Prostate gland (tissue), 2 donors: ENCODE measurements around the gene ASPHD1. TPM values are rescaled to one million over a fixed set of nuclear protein-coding genes. Genes with fewer than 3 reads are reported as not detected.
"Not testable (repeated sequence)": the region's sequence is repeated elsewhere in the genome, so short reads cannot be mapped to it uniquely, and the experiment has no call there.

Experiments
- DNase-seq: peaks from one replicate; pipeline ENCODE4 v3.0.0-alpha.2; 2019; ENCODE audit warnings: low spot score
- H3K27ac ChIP-seq, 2 donors: fragments of 200-600 bp; sonication (generic); 2 replicates each; pipeline ENCODE4 v1.5.1; 2017 to 2019
- H3K27me3 ChIP-seq: fragments of 200-600 bp; sonication (generic); replicated peaks from 2 replicates; pipeline ENCODE4 v1.5.1; 2019; ENCODE audit not compliant: insufficient read depth
- H3K36me3 ChIP-seq, 2 donors: fragments of 200-600 bp; sonication (generic); 1 replicate in 1 of 2; 2 replicates in 1 of 2; pipeline versions ENCODE4 v1.5.1 to v1.8.1; 2017 to 2019
- H3K4me1 ChIP-seq: fragments of 200-600 bp; sonication (generic); replicated peaks from 2 replicates; pipeline ENCODE4 v1.5.1; 2019
- H3K4me3 ChIP-seq, 2 donors: fragments of 200-600 bp; sonication (generic); 2 replicates each; pipeline ENCODE4 v1.5.1; 2017 to 2019
- H3K9me3 ChIP-seq: fragments of 200-600 bp; sonication (generic); 2 replicates; pipeline ENCODE4 v1.5.1; 2017
- POLR2A ChIP-seq: fragments of 450-650 bp; IDR thresholded peaks from one replicate; pipeline ENCODE4 v1.6.1; 2016; ENCODE audit warnings: antibody characterized with exemption, mild to moderate bottlenecking
- POLR2AphosphoS5 ChIP-seq: sonication (generic); formaldehyde crosslinking; IDR thresholded peaks from one replicate; pipeline ENCODE4 v1.6.1; 2017; ENCODE audit warnings: antibody characterized with exemption
- WGBS: methylation state at CpG from one replicate; pipeline ENCODE4 v1.1.5; 2018; 5-methylcytosine and 5-hydroxymethylcytosine counted together
- intact Hi-C: fragments of 100-400 bp; cut with DNase I; formaldehyde crosslinking; loops from one replicate; pipeline ENCODE4 v1.14.2; 2022
- total RNA-seq, 2 donors: library from RNA; depleted of rRNA; stranded (reverse); fragments of >200 nt; gene quantifications; one replicate each; pipeline ENCODE4 v1.1.0, GENCODE V29; 2016
- TF ChIP-seq, protein P1 (sequence below), 4 experiments: fragments of 200-600 bp in 2 of 4; fragments of 450-650 bp in 2 of 4; sonication (generic) in 2 of 4; IDR thresholded peaks; 1 replicate in 3 of 4; 2 replicates in 1 of 4; pipeline ENCODE4 v1.5.1; 2016 to 2019; ENCODE audit warnings: antibody characterized with exemption in 4 of 4, mild to moderate bottlenecking in 2 of 4, moderate library complexity in 2 of 4

The ASPHD1 gene
- total RNA-seq, 2 donors from 2014 or later: 1.2 to 5.1 TPM

DNA sequence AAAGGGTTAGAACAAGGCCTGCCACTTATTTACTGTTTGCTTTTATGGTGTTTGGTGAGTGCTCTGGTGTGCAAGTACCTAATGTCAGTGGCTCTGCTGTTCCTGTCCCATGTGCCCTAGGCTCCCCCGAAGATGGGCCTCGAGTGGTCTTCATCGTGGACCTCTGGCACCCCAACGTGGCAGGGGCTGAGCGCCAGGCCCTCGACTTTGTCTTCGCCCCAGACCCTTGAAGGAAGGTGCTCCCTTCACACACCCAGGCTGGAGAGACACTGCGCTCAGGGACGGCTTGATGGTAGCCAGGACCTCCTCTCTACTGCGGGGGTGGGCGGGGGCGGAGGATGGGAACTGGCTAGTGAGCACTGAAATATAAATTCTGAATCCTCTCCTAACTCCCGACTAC lies 5.4 kb downstream of the ASPHD1 start:
- intact Hi-C loops: no loop called here
- Histone ChIP-seq H3K4me3 (no peak overlapping the region), H3K27me3 (no peaks in the 10 kb centered on the region), H3K27ac (no peak overlapping the region), H3K36me3 (no peaks in the 10 kb centered on the region), H3K9me3 (no peaks in the 10 kb centered on the region), H3K4me1 (no peaks in the 10 kb centered on the region)
- no peak for DNase-seq
- 78% methylated on average over 13 of the region's 13 CpGs for WGBS
- TF ChIP-seq POLR2AphosphoS5 (no peak), POLR2A (no peak)
- TF ChIP-seq, protein P1, sequence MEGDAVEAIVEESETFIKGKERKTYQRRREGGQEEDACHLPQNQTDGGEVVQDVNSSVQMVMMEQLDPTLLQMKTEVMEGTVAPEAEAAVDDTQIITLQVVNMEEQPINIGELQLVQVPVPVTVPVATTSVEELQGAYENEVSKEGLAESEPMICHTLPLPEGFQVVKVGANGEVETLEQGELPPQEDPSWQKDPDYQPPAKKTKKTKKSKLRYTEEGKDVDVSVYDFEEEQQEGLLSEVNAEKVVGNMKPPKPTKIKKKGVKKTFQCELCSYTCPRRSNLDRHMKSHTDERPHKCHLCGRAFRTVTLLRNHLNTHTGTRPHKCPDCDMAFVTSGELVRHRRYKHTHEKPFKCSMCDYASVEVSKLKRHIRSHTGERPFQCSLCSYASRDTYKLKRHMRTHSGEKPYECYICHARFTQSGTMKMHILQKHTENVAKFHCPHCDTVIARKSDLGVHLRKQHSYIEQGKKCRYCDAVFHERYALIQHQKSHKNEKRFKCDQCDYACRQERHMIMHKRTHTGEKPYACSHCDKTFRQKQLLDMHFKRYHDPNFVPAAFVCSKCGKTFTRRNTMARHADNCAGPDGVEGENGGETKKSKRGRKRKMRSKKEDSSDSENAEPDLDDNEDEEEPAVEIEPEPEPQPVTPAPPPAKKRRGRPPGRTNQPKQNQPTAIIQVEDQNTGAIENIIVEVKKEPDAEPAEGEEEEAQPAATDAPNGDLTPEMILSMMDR (IDR thresholded peaks at IDR 0.05): no peak

DNA sequence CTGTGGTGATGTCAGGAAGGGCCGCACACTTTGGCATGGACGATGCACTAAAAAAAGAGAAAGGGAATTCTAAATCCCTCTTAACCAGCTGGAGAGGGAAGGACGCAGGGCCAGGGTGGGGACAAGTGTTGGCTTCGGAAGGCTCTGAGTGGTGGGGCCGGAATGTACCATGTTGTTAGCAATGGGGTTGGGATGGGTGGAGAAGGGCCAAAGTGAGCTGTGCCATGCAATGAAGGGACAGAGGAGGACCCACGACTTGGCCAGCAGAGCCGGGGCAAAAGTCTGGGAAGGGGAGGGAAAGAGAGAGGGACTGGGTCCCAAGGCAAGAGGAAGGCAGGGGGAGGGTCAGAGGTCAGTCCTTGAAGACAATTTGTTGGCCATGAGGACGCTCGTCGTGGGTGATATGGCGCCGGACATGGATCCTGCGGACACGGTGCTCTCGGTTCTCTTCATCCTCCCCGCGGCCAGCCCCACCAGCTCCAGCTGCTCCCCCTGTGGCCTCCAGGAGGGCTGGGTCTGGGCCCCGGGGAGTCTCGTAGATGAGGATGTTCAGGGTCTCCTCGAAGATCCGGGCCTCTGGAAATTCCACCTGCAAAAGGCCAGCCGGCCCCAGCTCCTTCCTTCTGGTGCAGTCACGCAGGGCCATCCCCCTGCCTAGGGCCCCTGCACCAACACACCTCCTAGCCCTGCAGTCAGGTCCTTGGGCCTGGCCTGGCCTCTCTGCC lies 6.4 kb downstream of the ASPHD1 start:
- Histone ChIP-seq H3K9me3 (no peaks in the 10 kb centered on the region), H3K27ac (no peak overlapping the region), H3K4me1 (no peaks in the 10 kb centered on the region), H3K36me3 (no peaks in the 10 kb centered on the region), H3K4me3 (no peak overlapping the region), H3K27me3 (no peaks in the 10 kb centered on the region)
- WGBS: 85% methylated on average over 23 of the region's 23 CpGs
- no peak for DNase-seq
- TF ChIP-seq POLR2A (no peak), POLR2AphosphoS5 (no peak)
- TF ChIP-seq, protein P1 (IDR thresholded peaks at IDR 0.05): no peak
- intact Hi-C loops: no loop called here

DNA sequence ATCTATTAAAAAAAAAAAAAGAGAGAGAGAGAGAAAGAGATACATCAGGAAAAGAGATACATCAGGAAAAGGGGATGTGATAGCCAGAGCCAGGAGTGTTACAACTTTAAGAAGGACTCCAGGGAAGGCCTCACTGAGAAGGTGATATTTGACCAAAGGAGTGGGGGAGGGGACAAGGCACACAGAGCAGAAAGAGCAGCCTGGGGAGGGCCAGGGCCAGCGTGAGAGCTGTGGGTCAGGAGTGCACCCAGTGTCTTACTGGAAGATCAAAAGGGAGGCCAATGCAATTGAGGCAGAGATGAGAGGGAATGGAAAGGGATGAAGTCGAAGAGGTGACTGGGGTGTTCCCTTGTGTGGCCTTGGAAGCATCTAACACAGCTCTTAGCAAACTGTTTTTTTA lies 7.7 kb downstream of the ASPHD1 start:
- TF ChIP-seq POLR2AphosphoS5 (no peak), POLR2A (no peak)
- TF ChIP-seq, protein P1 (IDR thresholded peaks at IDR 0.05): no peak
- Histone ChIP-seq H3K4me3 (no peak overlapping the region), H3K9me3 (no peaks in the 10 kb centered on the region), H3K4me1 (no peaks in the 10 kb centered on the region), H3K27ac (no peak overlapping the region), H3K27me3 (no peaks in the 10 kb centered on the region), H3K36me3 (no peaks in the 10 kb centered on the region)
- 61% methylated on average over 2 of the region's 2 CpGs for WGBS
- no peak for DNase-seq
- intact Hi-C loops: no loop called here

DNA sequence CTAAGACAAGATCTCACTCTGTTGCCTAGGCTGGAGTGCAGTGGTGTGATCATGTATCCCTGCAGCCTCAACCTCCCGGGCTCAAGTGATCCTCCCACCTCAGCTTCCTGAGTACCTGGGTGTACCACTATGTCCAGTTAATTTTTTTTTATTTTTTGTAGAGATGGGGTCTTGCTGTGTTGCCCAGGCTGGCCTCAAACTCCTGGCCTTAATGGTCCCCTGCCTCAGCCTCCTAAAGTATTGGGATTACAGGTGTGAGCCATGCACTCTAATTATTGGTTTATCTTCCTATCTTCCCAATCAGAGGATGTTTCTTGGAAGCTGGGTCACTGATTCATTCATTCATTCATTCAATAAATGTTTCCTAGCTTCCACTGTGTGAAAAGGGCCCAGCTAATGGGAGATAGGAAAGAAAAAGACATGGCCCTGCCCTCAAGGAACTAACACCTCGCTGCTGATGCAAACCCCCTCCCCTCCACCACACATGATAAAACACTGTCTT lies 8.5 kb downstream of the ASPHD1 start:
- H3K9me3 ChIP-seq: no peaks in the 10 kb centered on the region
- WGBS: 96% methylated on average over 2 of the region's 2 CpGs
- TF ChIP-seq POLR2AphosphoS5 (no peak), POLR2A (no peak)
- TF ChIP-seq, protein P1 (IDR thresholded peaks at IDR 0.05): no peak
- H3K4me1 ChIP-seq: no peaks in the 10 kb centered on the region
- no peak overlapping the region for H3K27ac ChIP-seq
- intact Hi-C loops: no loop called here
- H3K36me3 ChIP-seq: no peaks in the 10 kb centered on the region
- no peak for DNase-seq
- H3K27me3 ChIP-seq: no peaks in the 10 kb centered on the region
- no peak overlapping the region for H3K4me3 ChIP-seq

DNA sequence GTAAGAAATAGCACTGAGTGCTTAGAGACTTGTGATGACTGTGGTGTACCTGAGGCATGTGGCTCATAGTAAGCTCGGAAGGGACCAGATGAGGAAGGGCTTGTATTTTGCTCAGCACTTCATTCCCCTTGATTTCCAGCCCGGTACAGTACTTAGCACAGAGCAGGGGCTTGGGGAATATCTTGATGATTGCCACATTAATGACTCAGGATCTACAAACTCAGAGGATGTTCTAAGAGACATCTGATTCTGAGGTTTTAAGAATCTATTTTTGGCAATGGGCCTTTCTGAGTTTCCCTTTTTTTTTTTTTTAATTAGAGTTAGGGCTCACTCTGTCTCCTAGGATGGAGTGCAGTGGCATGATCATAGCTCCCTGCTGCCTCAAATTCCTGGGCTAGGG lies 9.1 kb downstream of the ASPHD1 start:
- Histone ChIP-seq H3K4me3 (no peak overlapping the region), H3K27me3 (no peaks in the 10 kb centered on the region), H3K36me3 (no peaks in the 10 kb centered on the region), H3K4me1 (no peaks in the 10 kb centered on the region), H3K9me3 (no peaks in the 10 kb centered on the region), H3K27ac (no peak overlapping the region)
- no peak for DNase-seq
- intact Hi-C loops: no loop called here
- WGBS: 58% methylated on average over 2 of the region's 2 CpGs
- TF ChIP-seq POLR2AphosphoS5 (no peak), POLR2A (no peak)
- TF ChIP-seq, protein P1 (IDR thresholded peaks at IDR 0.05): no peak

DNA sequence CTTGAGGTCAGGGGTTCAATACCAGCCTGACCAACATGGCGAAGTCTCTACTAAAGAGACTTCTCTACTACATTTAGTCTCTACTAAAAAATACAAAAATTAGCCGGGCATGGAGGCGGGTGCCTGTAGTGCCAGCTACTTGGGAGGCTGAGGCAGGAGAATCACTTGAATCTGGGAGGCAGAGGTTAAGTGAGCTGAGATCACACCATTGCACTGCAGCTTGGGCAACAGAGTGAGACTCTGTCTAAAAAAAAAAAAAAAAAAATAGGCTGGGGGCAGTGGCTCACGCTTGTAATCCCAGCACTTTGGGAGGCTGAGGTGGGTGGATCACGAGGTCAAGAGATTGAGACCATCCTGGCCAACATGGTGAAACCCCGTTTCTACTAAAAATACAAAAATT lies 9.6 kb downstream of the ASPHD1 start:
- H3K4me3 ChIP-seq, H3K4me1 ChIP-seq, H3K27ac ChIP-seq, H3K27me3 ChIP-seq, intact Hi-C loops, DNase-seq, H3K36me3 ChIP-seq, H3K9me3 ChIP-seq: not testable (repeated sequence)
- 76% methylated on average over 6 of the region's 6 CpGs for WGBS
